Measurements from ENCODE around the gene MAP3K13.

MAP3K13 gene

GRCh38 chr3:185362850-185363661, at the start of gene MAP3K13:
TSS of gene MAP3K13 (plus strand) at chr3:185363136. CDS start at chr3:185428582, 65,446 bp downstream.
- DNase-seq: peak; percentile 100

- no peak for DNase-seq
Observed at GRCh38 chr3:185313693-185314246, 49.2 kb upstream of the MAP3K13 start.

GRCh38 chr3:185316740-185317412, 46.1 kb upstream of the MAP3K13 start:
- no peak for DNase-seq

GRCh38 chr3:185317674-185318073, 45.3 kb upstream of the MAP3K13 start:
- DNase-seq: no peak

- no peak for DNase-seq
Observed at GRCh38 chr3:185318141-185318540, 44.8 kb upstream of the MAP3K13 start.

GRCh38 chr3:185319801-185320200, 43.1 kb upstream of the MAP3K13 start:
- no peak for DNase-seq

- DNase-seq: no peak
Observed at GRCh38 chr3:185320949-185321348, 42.0 kb upstream of the MAP3K13 start.

- DNase-seq: no peak
Observed at GRCh38 chr3:185322101-185322719, 40.7 kb upstream of the MAP3K13 start.

- peak; percentile 36 for DNase-seq
Observed at GRCh38 chr3:185325946-185326791, 36.8 kb upstream of the MAP3K13 start.

GRCh38 chr3:185327062-185327461, 35.9 kb upstream of the MAP3K13 start:
- peak; percentile 34 for DNase-seq

- DNase-seq: peak; percentile 18
Observed at GRCh38 chr3:185328324-185329004, 34.5 kb upstream of the MAP3K13 start.

- no peak for DNase-seq
Observed at GRCh38 chr3:185330238-185330637, 32.7 kb upstream of the MAP3K13 start.

GRCh38 chr3:185330644-185331043, 32.3 kb upstream of the MAP3K13 start:
- DNase-seq: no peak

- DNase-seq: peak; percentile 19
Observed at GRCh38 chr3:185332026-185332735, 30.8 kb upstream of the MAP3K13 start.

GRCh38 chr3:185335799-185336198, 27.1 kb upstream of the MAP3K13 start:
- DNase-seq: no peak

- DNase-seq: peak; percentile 64
Observed at GRCh38 chr3:185337231-185337816, 25.6 kb upstream of the MAP3K13 start.

GRCh38 chr3:185339945-185340344, 23.0 kb upstream of the MAP3K13 start:
- DNase-seq: no peak

- no peak for DNase-seq
Observed at GRCh38 chr3:185340751-185341150, 22.2 kb upstream of the MAP3K13 start.

- no peak for DNase-seq
Observed at GRCh38 chr3:185341616-185342458, 21.1 kb upstream of the MAP3K13 start.
